Esophagus muscularis mucosa (tissue), 3 donors: ENCODE measurements around the gene RAB10.
A peak's percentile ranks its signal among the peaks of the same experiment; 100 is the strongest.

Experiments
- CTCF ChIP-seq, 3 experiments: fragments of 200-600 bp in 2 of 3; fragments of 450-650 bp in 1 of 3; sonication (generic) in 2 of 3; IDR thresholded peaks; one replicate each; pipeline ENCODE4 v1.5.1; 2017 to 2019; ENCODE audit warnings: antibody characterized with exemption in 3 of 3, mild to moderate bottlenecking in 2 of 3, moderate library complexity in 1 of 3
- POLR2A ChIP-seq: fragments of 450-650 bp; IDR thresholded peaks from one replicate; pipeline ENCODE4 v1.6.1; 2017; ENCODE audit warnings: antibody characterized with exemption, moderate library complexity, mild to moderate bottlenecking, low read depth
- POLR2AphosphoS5 ChIP-seq, 2 donors: sonication (generic); formaldehyde crosslinking; IDR thresholded peaks; one replicate each; pipeline ENCODE4 v1.6.1; 2017; ENCODE audit warnings: antibody characterized with exemption in 2 of 2

- TF ChIP-seq CTCF (IDR thresholded peaks at IDR 0.05): peak; percentile 56 to 78 (median 66)
- no peak for TF ChIP-seq POLR2A
- TF ChIP-seq POLR2AphosphoS5 (IDR thresholded peaks at IDR 0.05): no peak
These were observed 54.3 kb downstream of the RAB10 start for GRCh38 chr2:26088038-26088643.
